WTC11 (cell line): Measurements from ENCODE around the gene EBF3. TPM values are rescaled to one million over a fixed set of nuclear protein-coding genes. Genes with fewer than 3 reads are reported as not detected.
A peak's percentile ranks its signal among the peaks of the same experiment; 100 is the strongest.

ENCODE experiments used
- ATAC-seq: fragments of 200-7000 bp; cut with Tn5 transposase; 2 replicates; pipeline ENCODE4 v1.10.0; 2021; ENCODE audit warnings: mild to moderate bottlenecking, moderate library complexity
- CTCF ChIA-PET: fragments of 300-600 bp; sonication (Branson Sonifier 250); formaldehyde crosslinking; loops from one replicate; lab custom pipeline; 2021; ENCODE audit warnings: antibody characterized with exemption; lab: Charles Lee
- POLR2A ChIA-PET: fragments of 350-600 bp; sonication (Branson Sonifier 250); formaldehyde crosslinking; loops from one replicate; lab custom pipeline; 2021; ENCODE audit warnings: antibody characterized with exemption; lab: Charles Lee
- DNase-seq: peaks from one replicate; pipeline ENCODE4 v3.0.0; 2021; ENCODE audit warnings: low spot score
- H3K27ac Mint-ChIP-seq: 2 replicates; pipeline ENCODE4 v1.8.0; 2021; ENCODE audit warnings: mixed read lengths
- H3K27me3 Mint-ChIP-seq: 2 replicates; pipeline ENCODE4 v1.8.0; 2021; ENCODE audit warnings: low read depth, mild to moderate bottlenecking, moderate library complexity, mixed read lengths
- H3K36me3 Mint-ChIP-seq: 2 replicates; pipeline ENCODE4 v1.8.0; 2021; ENCODE audit warnings: mixed read lengths
- H3K4me1 Mint-ChIP-seq: 2 replicates; pipeline ENCODE4 v1.8.0; 2022; ENCODE audit warnings: mixed read lengths
- H3K4me3 Mint-ChIP-seq: 2 replicates; pipeline ENCODE4 v1.8.0; 2021; ENCODE audit warnings: mild to moderate bottlenecking, moderate library complexity, mixed read lengths
- H3K9me3 Mint-ChIP-seq: 2 replicates; pipeline ENCODE4 v1.8.0; 2021; ENCODE audit warnings: mixed read lengths
- ATF1 ChIP-seq: sonication (generic); formaldehyde crosslinking; IDR thresholded peaks from 2 replicates; pipeline ENCODE4 v1.8.1; 2023; ENCODE audit warnings: mild to moderate bottlenecking, moderate library complexity, missing genetic modification reagents
- ATF3 ChIP-seq: sonication (generic); formaldehyde crosslinking; conservative IDR thresholded peaks from 2 replicates; pipeline ENCODE4 v1.8.1; 2022; ENCODE audit warnings: mild to moderate bottlenecking, missing genetic modification reagents
- CTCF ChIP-seq: fragments of 200-600 bp; IDR thresholded peaks from 2 replicates; pipeline ENCODE4 v1.8.0; 2022; ENCODE audit warnings: antibody characterized with exemption
- E2F4 ChIP-seq: sonication (generic); formaldehyde crosslinking; IDR thresholded peaks from 2 replicates; pipeline ENCODE4 v1.8.1; 2022; ENCODE audit warnings: low read depth, mild to moderate bottlenecking, moderate library complexity, missing genetic modification reagents, borderline replicate concordance
- EMX1 ChIP-seq: fragments of 250-450 bp; sonication (Bioruptor Pico); IDR thresholded peaks from 2 replicates; pipeline ENCODE4 v1.8.0; 2021; ENCODE audit warnings: mild to moderate bottlenecking
- ESRRA ChIP-seq: sonication (generic); formaldehyde crosslinking; IDR thresholded peaks from 2 replicates; pipeline ENCODE4 v1.8.1; 2022; ENCODE audit warnings: mild to moderate bottlenecking, missing genetic modification reagents, borderline replicate concordance
- FOXK1 ChIP-seq: sonication (generic); formaldehyde crosslinking; IDR thresholded peaks from 2 replicates; pipeline ENCODE4 v1.8.0; 2022; ENCODE audit warnings: mild to moderate bottlenecking, moderate library complexity, missing genetic modification reagents
- GRHL2 ChIP-seq: fragments of 250-450 bp; sonication (Bioruptor Pico); IDR thresholded peaks from 2 replicates; pipeline ENCODE4 v1.8.0; 2022; ENCODE audit warnings: mild to moderate bottlenecking, moderate library complexity; ENCODE audit not compliant: insufficient replicate concordance, severe bottlenecking
- IRF2 ChIP-seq: sonication (generic); formaldehyde crosslinking; IDR thresholded peaks from 2 replicates; pipeline ENCODE4 v1.8.0; 2022; ENCODE audit warnings: low read depth, missing genetic modification reagents, borderline replicate concordance
- MXD4 ChIP-seq: fragments of 250-450 bp; sonication (Bioruptor Pico); IDR thresholded peaks from 2 replicates; pipeline ENCODE4 v1.8.0; 2021; ENCODE audit warnings: mild to moderate bottlenecking, moderate library complexity, borderline replicate concordance
- NR2C2 ChIP-seq: sonication (generic); formaldehyde crosslinking; IDR thresholded peaks from 2 replicates; pipeline ENCODE4 v1.8.0; 2022; ENCODE audit warnings: mild to moderate bottlenecking, missing genetic modification reagents
- SP1 ChIP-seq: sonication (generic); formaldehyde crosslinking; conservative IDR thresholded peaks from 2 replicates; pipeline ENCODE4 v1.8.1; 2022; ENCODE audit warnings: missing genetic modification reagents
- TEAD1 ChIP-seq: sonication (generic); formaldehyde crosslinking; IDR thresholded peaks from 2 replicates; pipeline ENCODE4 v1.8.0; 2022; ENCODE audit warnings: mild to moderate bottlenecking, missing genetic modification reagents
- TP53 ChIP-seq: sonication (generic); formaldehyde crosslinking; IDR thresholded peaks from 2 replicates; pipeline ENCODE4 v1.8.1; 2023; ENCODE audit warnings: mild to moderate bottlenecking, missing genetic modification reagents
- ZNF138 ChIP-seq: sonication (generic); formaldehyde crosslinking; conservative IDR thresholded peaks from 2 replicates; pipeline ENCODE4 v1.8.1; 2022; ENCODE audit warnings: mild to moderate bottlenecking, moderate library complexity, missing genetic modification reagents
- ZNF396 ChIP-seq: fragments of 250-450 bp; sonication (Bioruptor Pico); IDR thresholded peaks from 2 replicates; pipeline ENCODE4 v1.8.0; 2021; ENCODE audit warnings: mild to moderate bottlenecking, moderate library complexity, borderline replicate concordance
- ZNF671 ChIP-seq: fragments of 250-450 bp; sonication (Bioruptor Pico); IDR thresholded peaks from 2 replicates; pipeline ENCODE4 v1.8.0; 2021; ENCODE audit warnings: mild to moderate bottlenecking
- total RNA-seq: library from RNA; stranded (reverse); gene quantifications from 3 replicates; pipeline ENCODE4 v1.2.3, GENCODE V29; 2021
- TF ChIP-seq, protein P1 (sequence below): sonication (generic); formaldehyde crosslinking; IDR thresholded peaks from 2 replicates; pipeline ENCODE4 v1.8.0; 2022; ENCODE audit warnings: mild to moderate bottlenecking, missing genetic modification reagents
- TF ChIP-seq, protein P2 (sequence below): sonication (generic); formaldehyde crosslinking; IDR thresholded peaks from 2 replicates; pipeline ENCODE4 v1.8.0; 2022; ENCODE audit warnings: mild to moderate bottlenecking, missing genetic modification reagents
- TF ChIP-seq, protein P3 (sequence below): sonication (generic); formaldehyde crosslinking; IDR thresholded peaks from 2 replicates; pipeline ENCODE4 v1.8.0; 2022; ENCODE audit warnings: missing genetic modification reagents

The EBF3 gene
- total RNA-seq, 1 experiment from 2014 or later: 1.2 TPM

GRCh38 chr10:129877773-129878371, 86.2 kb downstream of the EBF3 start:
- CTCF ChIA-PET: interaction anchor here (0.6 to 5.2 kb wide), 17 partner anchors 9 to 1383 kb away, joined by 3 to 79 read pairs (median 3); partner anchors contain the start of gene C10orf143
- POLR2A ChIA-PET: no interaction called here
- DNase-seq: peak; percentile 69

GRCh38 chr10:129876838-129877237, 87.2 kb downstream of the EBF3 start:
- ChIA-PET CTCF (interaction anchor here (0.6 to 5.2 kb wide), 7 partner anchors 9 to 218 kb away, joined by 3 to 79 read pairs (median 4); no protein-coding TSS in a partner anchor), POLR2A (no interaction called here)
- Mint-ChIP-seq H3K4me3 (no peak overlapping the region), H3K27me3 (no peaks in the 10 kb centered on the region), H3K9me3 (no peaks in the 10 kb centered on the region), H3K27ac (no peak overlapping the region), H3K36me3 (no peaks in the 10 kb centered on the region), H3K4me1 (peaks cover 5% of the 10 kb centered on the region)
- TF ChIP-seq IRF2 (no peak), ATF3 (CRISPR knock-in tag) (no peak), FOXK1 (CRISPR knock-in tag) (no peak), GRHL2 (CRISPR knock-in tag) (no peak), ZNF396 (CRISPR knock-in tag) (no peak)
- DNase-seq (no peak), ATAC-seq (no peak)

More at GRCh38 chr10:129877773-129878371, 86.2 kb downstream of the EBF3 start:
- TF ChIP-seq, protein P1, sequence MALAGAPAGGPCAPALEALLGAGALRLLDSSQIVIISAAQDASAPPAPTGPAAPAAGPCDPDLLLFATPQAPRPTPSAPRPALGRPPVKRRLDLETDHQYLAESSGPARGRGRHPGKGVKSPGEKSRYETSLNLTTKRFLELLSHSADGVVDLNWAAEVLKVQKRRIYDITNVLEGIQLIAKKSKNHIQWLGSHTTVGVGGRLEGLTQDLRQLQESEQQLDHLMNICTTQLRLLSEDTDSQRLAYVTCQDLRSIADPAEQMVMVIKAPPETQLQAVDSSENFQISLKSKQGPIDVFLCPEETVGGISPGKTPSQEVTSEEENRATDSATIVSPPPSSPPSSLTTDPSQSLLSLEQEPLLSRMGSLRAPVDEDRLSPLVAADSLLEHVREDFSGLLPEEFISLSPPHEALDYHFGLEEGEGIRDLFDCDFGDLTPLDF (CRISPR knock-in tag): no peak
- peak; percentile 67 for TF ChIP-seq CTCF
- Mint-ChIP-seq H3K9me3 (no peaks in the 10 kb centered on the region), H3K36me3 (no peaks in the 10 kb centered on the region), H3K27me3 (no peaks in the 10 kb centered on the region), H3K4me3 (no peak overlapping the region), H3K4me1 (peaks cover 8% of the 10 kb centered on the region), H3K27ac (no peak overlapping the region)
- ATAC-seq: peak; percentile 63

- no peak overlapping the region for H3K4me3 Mint-ChIP-seq
- no peak for ATAC-seq
- ChIA-PET POLR2A (no interaction called here), CTCF (interaction anchor here (0.6 to 5.2 kb wide), 2 partner anchors 12 to 202 kb away, joined by 4 to 79 read pairs; no protein-coding TSS in a partner anchor)
- H3K4me1 Mint-ChIP-seq: peaks cover 11% of the 10 kb centered on the region
- no peaks in the 10 kb centered on the region for H3K9me3 Mint-ChIP-seq
- DNase-seq: no peak
- no peak overlapping the region for H3K27ac Mint-ChIP-seq
- no peaks in the 10 kb centered on the region for H3K36me3 Mint-ChIP-seq
- no peaks in the 10 kb centered on the region for H3K27me3 Mint-ChIP-seq
- TF ChIP-seq, protein P2, sequence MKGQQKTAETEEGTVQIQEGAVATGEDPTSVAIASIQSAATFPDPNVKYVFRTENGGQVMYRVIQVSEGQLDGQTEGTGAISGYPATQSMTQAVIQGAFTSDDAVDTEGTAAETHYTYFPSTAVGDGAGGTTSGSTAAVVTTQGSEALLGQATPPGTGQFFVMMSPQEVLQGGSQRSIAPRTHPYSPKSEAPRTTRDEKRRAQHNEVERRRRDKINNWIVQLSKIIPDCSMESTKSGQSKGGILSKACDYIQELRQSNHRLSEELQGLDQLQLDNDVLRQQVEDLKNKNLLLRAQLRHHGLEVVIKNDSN (CRISPR knock-in tag): peak; percentile 46; the same call in 1 of the 2 replicates
- no peak for TF ChIP-seq ATF1
- no peak for TF ChIP-seq NR2C2 (CRISPR knock-in tag)
- no peak for TF ChIP-seq E2F4 (CRISPR knock-in tag)
- TF ChIP-seq TEAD1 (CRISPR knock-in tag): no peak
- TF ChIP-seq ZNF671 (CRISPR knock-in tag): no peak
- no peak for TF ChIP-seq EMX1 (CRISPR knock-in tag)
- TF ChIP-seq TP53 (CRISPR knock-in tag): no peak
- no peak for TF ChIP-seq ZNF138 (CRISPR knock-in tag)
- TF ChIP-seq MXD4: no peak
- no peak for TF ChIP-seq ESRRA (CRISPR knock-in tag)
- TF ChIP-seq SP1 (CRISPR knock-in tag): no peak
- no peak for TF ChIP-seq IRF2
- TF ChIP-seq, protein P3, sequence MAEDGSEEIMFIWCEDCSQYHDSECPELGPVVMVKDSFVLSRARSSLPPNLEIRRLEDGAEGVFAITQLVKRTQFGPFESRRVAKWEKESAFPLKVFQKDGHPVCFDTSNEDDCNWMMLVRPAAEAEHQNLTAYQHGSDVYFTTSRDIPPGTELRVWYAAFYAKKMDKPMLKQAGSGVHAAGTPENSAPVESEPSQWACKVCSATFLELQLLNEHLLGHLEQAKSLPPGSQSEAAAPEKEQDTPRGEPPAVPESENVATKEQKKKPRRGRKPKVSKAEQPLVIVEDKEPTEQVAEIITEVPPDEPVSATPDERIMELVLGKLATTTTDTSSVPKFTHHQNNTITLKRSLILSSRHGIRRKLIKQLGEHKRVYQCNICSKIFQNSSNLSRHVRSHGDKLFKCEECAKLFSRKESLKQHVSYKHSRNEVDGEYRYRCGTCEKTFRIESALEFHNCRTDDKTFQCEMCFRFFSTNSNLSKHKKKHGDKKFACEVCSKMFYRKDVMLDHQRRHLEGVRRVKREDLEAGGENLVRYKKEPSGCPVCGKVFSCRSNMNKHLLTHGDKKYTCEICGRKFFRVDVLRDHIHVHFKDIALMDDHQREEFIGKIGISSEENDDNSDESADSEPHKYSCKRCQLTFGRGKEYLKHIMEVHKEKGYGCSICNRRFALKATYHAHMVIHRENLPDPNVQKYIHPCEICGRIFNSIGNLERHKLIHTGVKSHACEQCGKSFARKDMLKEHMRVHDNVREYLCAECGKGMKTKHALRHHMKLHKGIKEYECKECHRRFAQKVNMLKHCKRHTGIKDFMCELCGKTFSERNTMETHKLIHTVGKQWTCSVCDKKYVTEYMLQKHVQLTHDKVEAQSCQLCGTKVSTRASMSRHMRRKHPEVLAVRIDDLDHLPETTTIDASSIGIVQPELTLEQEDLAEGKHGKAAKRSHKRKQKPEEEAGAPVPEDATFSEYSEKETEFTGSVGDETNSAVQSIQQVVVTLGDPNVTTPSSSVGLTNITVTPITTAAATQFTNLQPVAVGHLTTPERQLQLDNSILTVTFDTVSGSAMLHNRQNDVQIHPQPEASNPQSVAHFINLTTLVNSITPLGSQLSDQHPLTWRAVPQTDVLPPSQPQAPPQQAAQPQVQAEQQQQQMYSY (CRISPR knock-in tag): no peak
Measured at GRCh38 chr10:129875993-129876726, 87.9 kb downstream of the EBF3 start.
